GM18526 (cell line): ENCODE data around the gene CCDC85C.

Experiments used
- POLR2A ChIP-seq: IDR thresholded peaks from 3 replicates; pipeline ENCODE4 v1.6.1; 2011; ENCODE audit not compliant: insufficient read length; ENCODE audit errors: extremely low read depth

CCDC85C gene

DNA sequence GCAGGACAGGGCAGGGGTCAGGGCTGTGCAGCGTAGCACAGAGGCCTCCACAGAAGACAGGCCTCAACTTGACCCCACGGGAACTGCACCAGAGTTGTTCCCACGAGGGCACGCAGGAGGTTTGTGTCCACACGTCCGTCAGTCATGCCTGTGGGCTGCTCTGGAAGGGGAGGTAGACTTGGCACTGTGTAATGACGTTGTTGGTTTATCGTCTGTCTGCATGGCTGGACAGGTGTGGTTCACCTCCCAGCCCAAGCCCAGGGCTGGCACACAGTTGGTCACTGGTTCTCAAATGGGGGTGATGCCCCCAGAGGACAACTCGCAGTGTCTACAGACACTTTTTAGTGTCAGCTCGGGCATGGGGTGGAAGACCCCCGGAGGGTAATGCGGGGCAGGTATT lies 77.0 kb downstream of the CCDC85C start:
- TF ChIP-seq POLR2A = no peak

DNA sequence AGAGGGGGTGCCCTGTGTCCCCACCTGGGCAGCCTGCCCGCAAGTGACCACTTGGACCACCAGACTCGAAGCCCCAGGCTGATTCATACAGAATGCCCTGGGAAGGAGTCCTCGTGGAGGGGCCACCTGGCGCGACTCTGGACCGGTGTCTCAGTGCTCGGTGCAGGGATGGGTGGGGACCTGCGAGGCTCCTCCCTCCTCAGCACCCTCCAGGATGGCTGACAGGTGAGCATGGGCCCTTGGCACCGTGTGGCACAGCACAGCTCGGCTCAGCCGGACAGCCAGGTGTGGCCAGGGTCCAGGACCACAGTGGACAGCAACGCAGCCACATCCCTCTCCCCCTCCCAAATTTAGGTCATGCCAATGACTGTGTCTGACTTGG lies 78.3 kb downstream of the CCDC85C start:
- no peak for TF ChIP-seq POLR2A

DNA sequence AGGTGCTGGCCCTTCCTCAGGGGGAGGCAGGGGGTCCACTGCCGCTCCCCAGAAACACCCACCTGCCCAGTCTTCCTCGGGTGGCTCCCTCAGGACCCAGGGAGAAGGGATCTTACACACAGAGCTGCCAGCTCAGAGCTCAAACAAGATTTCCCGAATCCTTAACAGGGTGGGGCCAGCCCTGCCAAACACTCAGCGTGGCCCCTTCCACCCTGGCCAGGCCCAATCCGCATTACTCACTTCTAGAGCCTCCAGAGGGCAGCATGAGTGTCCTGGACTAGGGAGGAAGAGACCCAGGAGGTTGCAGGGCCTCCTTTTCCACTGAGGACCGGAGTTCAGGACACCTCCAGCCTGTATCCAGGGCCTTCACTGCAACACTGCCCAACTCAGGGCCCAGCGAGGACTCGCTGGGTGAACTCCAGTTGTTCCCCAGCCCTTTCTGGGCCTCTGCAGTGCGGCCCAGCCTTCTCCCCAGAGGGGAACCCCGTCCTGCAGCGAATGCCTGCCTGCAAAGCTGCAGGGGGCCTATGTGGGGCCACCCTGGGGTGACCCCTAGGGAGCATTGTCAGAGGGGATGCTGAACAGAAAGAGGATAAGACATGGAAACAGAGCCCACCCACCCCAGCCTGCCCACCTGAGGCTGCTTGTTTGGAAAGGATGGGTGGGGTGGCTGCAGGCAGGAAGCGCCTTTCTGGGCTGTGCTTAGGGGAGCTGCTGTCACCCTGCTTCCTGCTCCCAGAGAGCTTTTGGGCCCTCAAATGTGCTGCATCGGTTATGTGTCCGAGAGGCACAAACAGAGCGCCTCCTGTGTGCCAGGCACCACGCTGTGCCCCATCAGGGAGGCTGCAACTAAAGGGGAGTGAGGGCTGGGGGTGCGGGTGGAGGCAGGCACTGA lies 79.0 kb downstream of the CCDC85C start:
- TF ChIP-seq POLR2A = no peak

DNA sequence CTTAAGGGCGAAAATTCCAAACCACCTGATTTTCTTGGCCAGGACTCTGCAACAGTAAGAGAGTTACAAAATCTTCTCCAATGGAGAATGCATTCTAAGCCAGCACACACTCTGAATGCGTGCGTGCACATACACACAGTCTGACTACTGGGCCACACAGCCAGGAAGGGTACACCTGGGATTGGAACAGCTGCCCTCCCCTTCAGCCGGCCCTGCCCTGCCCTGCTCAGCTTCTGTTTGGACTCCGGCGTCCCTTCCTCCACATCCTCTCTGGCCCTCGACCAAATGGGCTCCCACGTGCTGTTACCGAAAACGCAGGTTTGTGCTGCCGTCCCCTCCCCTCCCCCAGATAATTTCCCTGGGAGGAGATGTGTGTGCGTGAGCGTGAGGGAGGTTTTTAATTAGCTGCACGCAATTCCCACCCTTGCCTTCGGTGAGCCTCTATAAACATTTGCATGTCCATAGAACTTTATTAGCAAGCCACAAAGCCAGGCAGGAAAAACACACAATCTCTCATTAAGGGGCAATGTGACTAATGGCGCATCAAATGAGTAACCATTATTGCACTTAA lies 79.8 kb downstream of the CCDC85C start:
- no peak for TF ChIP-seq POLR2A

DNA sequence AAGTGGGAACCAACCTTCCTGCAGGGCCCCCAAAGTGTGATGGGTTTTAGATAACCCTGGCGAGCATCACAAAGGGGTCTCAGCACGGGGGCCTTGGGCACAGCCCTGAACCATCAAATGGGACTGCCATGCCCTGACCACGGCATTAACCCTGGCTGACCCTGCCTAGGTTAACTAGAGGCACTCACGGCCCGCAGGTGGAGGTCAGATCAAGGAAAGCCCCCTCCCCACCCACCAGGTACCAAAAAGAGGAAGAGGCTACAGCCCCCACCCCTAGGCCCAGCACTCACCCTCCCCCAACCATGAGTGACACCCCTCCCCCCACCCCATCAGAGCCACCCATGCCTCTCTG lies 80.3 kb downstream of the CCDC85C start:
- TF ChIP-seq POLR2A = no peak

DNA sequence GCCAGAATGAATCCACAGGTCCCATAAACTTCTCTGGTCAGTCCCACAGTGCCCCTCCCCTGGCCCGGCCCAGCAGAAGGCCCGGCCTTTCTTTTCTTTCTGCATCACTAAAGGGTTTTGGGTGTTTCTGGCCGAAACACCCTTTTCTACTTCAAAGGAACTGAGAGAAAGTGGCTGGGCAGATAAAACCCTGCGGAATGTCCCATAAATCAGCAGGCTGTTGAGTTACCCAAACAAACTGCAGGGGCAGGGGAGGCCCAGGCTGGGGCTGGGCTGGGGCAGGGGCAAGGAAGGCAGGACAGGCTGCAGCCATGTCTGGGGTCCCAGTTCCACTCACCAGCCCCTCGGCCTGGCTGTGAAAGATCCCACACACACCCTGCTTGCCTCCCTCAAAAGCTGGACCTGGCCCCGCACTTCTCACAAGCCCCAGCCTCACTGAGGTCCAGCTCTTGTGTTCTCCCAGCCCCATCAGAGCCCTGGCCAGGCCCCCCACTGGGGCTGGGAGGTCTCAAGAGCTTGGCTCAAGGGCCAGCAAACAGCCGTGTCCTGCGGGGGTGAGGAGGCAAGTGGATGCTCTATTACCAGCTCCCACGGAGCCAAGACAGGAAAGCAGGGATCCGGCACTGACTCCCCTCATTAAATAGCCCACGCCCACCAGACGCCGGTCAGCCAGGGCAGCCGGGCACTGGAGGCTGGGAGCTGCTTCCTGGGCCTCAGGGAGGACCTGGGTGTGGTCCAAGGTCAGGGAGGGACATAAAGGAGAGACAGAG lies 80.9 kb downstream of the CCDC85C start:
- no peak for TF ChIP-seq POLR2A

DNA sequence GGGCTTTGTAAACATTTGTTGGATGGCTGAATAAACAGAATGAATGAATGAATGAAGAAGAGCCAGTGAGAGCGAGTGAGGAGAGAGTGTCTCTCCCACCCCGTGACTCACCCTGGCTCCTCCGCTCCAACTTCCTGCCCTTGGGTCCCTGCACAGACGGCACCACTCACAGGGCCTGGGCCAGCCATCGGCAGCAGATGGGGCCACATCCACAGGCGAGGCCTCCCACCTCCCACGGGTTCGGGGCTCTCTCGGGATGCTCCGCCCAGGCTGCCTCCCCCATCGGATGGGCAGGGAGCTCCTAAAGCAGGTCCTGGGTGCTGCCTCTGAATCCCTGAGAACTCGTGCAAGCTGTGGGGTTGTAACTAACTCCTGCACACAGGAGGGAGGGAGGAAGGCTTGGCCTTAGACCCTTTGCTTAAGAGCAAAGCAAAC lies 81.5 kb downstream of the CCDC85C start:
- no peak for TF ChIP-seq POLR2A

DNA sequence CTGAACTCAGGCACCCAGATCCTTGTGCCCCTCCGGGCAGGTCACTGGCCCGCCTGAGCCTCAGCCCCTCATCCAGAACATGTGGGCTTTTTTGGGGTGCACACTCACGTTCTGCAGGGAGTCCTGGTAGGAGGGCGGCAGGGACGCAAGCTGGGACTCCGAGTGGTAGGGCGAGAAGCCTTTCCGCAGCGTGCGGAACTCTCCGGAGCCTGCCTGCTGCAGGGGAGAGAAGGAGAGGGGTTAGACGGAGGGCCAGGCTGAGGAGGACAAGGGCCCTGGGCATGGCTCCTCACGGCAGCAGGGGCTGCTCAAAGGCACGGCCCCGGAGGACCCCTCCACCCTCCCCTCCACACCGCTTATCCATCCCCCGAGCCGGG lies 82.0 kb downstream of the CCDC85C start:
- no peak for TF ChIP-seq POLR2A

DNA sequence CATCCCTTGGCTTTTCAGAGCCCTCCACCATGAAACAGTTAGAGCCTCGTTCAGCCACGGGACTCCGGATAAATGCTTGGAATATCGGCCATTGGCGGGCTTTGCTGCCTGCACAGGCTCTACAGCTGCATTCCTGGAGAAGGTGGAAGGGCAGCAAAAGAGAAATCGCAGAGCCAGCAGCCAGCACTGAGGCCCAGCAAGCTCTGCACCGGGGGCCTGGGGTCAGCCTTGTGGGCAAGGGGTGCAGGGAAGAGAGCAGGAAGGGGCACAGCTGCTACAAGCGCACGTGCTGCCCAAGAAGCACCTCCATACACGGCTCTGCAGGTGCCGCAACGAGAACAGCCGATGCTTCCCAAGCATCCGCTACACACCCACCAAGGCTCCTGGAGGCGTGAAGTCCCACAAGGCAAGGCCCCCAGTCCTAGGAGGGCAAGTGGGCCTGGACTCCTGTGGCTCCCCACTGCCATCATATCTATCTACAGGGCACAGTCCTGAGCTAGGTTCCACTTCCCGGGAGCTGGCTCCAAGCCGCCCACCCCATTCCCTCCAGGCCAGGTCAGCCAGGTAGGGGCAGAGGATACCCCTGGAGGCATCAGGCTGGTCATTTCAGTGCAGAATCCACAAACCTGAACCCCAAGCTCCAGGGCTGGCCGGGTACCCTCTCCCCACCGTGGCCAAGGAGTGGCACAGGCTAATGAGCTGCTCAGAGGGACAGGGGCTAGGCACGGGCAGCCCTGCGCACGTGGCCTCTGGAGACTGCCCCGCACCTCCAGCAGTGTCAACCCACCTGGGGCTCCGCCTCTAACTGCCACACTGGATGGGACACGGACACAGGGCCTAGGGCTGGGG lies 82.6 kb downstream of the CCDC85C start:
- no peak for TF ChIP-seq POLR2A

DNA sequence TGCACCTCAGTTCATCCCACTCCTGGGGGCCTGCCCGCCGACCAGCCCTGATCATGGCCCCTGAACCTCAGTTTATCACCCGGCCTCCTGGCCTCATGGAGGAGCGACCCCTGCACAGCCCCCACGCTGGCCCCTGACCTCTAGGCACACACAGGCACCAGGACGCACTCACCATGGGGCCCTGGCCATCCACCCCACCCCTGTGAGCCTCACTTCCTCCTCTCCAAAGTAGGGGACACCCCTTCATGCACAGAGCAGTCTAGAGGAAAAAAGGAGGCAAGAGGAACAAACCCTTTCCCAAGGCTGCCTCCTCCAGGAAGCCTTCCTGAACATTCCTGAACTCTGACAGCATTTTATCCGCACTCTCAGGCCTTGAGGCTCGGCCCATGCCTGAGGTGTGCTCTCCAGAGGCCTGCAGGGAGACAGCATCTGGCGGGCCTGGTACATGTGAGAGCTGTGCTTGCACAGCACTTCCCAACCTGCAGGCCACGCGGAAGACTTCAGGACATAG lies 83.4 kb downstream of the CCDC85C start:
- TF ChIP-seq POLR2A = no peak

DNA sequence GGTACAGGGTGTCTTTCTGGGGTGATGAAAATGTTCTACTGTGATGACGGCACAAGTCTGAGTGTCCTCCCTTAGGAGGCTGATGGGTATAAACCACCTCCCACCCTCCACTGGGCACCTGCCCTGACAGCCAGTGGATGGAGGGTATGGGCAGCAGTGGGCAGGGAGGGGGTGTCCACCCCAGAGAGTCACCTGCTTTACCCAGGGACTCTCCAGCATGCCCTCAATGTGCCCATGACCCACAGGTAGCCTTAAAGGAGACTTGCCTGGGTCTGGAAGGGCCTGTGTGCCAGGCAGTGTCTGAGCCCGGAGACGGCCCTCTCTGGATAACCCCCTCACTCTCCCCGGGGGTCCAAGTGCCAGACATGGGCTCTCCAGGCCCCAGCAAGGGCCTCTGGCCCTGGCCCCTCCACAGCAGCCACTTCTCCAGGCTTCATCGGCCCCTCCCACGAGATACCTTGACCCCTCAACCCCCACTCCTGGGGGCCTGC lies 84.0 kb downstream of the CCDC85C start:
- TF ChIP-seq POLR2A = no peak

DNA sequence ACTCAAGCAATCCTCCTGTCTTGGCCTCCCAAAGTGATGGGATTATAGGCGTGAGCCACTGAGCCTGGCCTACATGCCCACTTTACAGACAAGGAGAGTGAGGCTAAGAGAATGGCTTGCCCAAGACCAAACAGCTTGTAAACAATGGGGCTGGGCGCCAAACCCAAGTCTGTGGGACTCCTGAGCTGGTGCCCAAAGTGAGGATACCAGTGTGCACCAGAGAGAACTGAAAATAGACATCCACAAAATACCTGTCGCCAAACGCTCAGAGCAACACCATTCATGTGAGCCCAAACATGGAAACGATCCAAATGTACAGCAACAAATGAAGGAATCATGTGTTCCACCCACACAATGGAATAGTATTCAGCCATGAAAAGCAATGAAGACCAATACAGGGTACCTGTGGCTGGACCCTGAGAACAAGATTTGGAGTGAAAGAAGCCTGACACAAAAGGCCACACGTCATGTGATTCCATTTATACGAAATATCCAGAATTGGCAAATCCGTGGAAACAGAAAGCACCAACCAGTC lies 84.6 kb downstream of the CCDC85C start:
- no peak for TF ChIP-seq POLR2A

DNA sequence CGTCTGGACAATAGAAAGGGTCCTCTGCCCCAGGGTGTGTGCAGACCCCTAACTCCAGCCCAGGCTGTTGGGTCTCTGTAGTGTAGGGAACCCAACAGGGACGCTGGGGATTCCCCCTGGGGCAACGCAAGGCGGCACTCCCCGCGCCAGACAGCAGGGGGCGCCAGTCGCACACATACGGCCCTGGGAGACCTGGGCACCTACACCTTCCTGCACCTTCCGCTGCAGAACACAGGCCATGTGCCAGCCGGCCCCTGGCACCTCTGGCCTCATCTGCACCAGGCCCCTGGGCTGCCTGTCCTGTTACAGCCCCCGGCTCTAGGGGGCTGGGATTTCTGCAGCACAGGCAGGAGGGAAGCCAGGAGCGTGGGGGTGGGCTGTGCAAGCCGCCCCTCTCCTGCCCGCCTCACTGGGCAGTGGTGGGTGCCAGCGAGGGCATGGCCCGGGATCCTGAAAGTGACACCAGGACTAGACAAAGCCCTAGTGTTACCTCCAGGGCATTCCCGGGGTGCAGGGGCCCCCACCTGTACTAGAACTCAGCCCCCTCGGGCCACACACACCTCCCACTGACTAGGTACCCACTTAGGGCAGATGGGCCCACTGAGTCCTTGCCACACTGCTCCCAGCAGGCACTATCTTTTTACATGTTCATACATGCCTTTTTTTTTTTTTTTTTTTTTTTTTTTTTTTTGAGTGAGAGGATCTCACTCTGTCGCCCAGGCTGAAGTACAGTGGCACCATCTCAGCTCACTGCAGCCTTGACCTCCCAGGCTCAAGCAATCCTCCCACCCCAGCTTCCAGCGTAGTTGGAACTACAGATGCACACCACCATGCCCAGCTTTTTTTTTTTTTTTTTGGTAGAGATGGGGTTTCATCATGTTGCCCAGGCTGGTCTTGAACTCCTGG lies 85.3 kb downstream of the CCDC85C start:
- no peak for TF ChIP-seq POLR2A
